ENCODE data around the gene DCBLD1.

Gene DCBLD1

DNA sequence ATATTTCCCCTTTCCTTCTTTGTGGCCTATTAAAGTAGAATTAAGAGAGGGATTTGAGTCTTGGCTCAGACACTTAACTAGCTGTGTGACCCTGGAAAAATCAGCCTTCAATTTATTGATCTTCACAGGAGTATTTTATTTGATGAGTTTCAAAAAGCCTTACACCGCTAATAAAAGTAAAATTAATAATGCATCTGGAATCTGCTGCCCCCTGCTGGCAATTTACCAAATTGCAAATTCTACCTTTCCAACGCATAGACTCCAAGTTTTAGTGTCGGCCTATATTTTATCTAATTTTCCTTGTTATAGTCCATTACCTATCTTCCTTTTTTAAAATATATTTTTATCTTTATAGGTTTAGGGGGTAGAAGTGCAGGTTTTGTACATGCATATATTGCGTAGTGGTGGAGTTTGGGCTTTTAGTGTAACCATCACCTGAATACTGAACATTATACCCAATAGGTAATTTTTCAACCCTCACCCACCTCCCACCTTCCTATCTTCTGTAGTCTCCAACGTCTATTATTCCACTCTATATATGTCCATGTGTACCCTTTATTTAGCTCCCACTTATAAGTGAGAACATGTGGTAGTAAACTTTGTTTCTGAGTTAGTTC lies 73.5 kb downstream of the DCBLD1 start:
- DNase-seq (ENCODE audit: low read depth, low spot score) = no peak

DNA sequence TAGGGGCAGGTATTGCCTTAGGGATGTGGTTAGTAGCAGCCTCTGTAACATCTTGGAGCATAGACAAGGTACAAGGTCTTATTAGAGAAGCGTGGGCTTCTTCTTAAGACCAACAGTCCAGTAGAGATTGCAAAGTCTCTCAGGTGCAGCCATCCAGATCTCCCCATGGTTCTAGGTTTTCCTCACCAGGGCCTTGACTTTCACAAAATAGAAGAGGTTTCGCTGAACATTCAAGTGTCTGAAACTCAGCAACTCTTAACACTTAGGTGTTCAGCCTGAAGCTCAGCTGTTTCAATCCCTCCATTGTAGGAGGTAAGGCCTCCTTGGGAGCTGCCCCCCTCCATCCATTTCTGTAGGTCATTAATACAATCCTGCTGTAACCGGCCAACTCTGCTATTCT lies 75.5 kb downstream of the DCBLD1 start:
- DNase-seq (ENCODE audit: low read depth, low spot score) = no peak

DNA sequence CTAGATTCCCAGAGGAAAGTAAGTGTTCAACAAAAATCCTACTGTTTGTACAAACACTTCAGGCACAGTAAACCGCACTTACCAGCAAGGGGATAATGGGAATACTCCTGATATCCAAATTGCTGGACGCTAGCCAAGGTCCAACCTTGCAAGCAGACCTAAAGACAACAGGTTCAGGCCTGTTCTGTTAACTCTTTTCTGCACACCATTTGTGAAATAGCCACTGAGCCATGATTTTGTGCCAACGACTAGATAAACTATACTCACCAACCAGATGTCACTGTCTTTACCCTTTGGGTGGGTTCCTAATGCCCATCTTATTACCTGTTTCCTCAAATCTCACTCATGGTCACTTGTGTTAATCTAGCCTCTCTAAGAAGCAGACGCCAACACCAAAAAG lies 76.3 kb downstream of the DCBLD1 start:
- DNase-seq (ENCODE audit: low read depth, low spot score) = no peak

DNA sequence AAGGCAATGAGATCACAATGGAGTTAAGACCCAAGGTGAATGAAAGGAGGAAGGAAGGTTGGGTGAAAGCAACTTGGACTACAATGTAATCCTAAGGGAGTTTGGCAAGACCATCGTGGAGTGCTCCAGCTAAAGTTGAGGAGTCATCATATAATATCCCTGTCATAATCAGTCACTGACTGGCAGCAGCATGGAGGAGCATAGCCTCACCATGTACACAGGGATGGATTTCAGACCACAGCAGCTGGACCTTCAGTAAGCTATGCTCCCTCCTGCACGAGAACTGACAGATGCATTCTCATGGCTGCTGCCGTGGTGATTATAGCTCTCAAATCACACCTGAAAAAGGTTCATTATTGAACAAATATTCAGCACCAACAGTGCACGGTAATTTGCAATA lies 76.8 kb downstream of the DCBLD1 start:
- DNase-seq (ENCODE audit: low read depth, low spot score) = no peak

DNA sequence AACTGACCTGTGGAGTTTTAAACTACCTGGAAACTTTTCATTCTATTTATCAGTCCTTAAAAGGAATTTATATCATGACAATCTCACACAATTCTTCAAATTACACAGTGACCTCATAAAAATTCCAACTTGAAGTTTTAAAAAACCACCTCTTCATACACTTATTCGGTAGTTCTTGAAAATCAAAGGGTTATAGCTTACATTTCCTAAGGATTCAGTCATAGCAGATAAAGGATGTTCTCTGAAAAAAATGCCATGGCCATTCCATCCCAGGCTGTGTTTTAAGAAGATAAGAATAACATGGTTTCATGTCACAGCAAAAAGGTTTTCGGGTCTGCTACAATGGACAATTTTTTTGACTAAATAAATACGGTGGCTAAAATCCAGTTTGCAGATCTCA lies 78.7 kb downstream of the DCBLD1 start:
- no peak for DNase-seq (ENCODE audit: low read depth, low spot score)

DNA sequence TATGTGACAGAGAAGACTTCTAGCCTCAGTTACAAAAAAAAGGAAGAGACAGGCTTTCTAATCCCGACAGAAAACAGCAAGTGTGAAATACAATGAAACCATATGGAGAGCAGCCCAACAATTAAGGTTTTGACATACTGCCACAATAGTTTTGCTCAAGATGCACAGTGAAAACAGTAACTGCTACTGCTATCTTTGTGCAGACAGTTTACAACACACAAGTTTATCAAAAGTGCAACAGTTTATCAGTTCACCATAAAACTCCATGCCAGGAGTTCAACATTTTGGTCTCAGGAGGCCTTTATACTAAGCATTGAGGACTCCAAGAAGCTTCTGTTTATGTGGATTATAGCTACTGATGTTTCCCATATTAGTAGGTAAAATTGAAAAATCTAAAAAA lies 82.2 kb downstream of the DCBLD1 start:
- DNase-seq (ENCODE audit: low read depth, low spot score) = no peak

DNA sequence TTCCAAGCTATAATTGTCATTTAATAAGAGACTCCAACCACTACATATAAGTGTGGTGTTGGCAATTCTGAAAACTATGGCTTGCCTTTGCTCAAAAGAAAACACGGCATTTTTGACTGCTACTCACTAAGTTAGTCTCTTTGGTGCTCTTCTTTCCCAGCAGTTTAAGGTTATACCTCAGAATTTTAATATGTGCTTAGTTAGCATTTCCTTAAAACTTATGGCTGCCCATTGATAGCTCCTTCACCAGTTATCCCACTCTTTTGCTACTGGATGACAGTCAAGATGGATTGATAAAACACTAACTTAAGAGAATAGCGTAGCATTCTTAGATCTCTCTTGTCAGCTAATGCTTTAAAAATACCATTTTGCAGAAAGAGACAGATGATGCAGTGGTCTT lies 85.8 kb downstream of the DCBLD1 start:
- no peak for DNase-seq (ENCODE audit: low read depth, low spot score)

DNA sequence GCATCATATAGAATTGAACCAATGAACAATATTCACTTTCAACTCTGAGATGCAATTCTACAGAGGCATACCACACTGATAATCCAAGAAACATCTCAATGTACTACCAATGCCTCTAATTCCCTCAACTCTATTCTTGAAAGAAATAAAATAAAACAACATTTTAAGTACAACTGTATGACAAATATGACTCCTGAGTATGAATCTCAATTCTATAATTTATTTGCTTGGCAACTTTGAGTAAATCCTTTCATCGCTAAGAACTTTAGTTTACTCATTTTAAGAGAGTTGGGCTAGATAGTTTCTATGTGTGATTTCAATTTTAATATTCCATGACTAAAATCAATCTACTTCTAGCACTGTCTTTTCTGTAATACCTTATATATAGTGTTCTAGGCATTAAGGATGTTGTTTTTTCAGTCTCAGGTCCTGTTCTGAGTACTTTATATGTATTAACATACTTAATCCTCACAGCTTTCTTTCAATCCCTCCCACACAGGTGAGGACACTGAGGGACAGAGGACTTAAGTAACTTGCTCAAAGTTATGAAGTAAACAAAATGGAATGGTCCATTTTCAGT lies 86.4 kb downstream of the DCBLD1 start:
- DNase-seq (ENCODE audit: low read depth, low spot score) = no peak

DNA sequence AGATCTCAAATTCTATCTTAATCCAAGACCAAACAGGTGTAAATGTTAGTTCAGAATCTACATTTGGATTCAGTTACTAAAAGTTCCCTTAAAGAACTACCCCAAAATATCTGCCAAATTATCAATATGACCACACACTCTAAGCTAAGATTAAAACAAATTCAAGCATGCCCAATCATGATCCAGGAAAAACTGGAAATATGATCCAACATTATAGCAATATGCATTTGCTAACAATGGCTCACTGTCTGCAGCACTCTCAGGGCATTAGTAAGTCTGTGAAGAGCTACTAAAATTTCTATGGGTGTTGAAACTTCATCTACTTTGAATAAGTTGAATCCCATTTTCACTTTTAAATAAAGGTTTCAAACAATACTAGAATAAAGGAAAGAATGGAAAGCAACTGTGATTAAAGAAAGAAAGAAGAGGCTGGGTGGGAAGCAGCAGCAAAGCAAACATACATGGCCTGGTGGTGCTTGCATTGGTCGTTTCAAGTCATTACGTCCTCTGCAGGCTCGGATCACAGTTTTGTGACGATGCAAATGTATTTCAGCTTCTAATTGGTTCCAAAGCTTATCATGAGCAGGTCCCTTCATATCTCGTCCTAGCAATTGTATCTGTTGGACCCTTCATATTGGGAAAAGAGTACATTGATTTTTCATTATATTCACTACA lies 90.7 kb downstream of the DCBLD1 start:
- DNase-seq (ENCODE audit: low read depth, low spot score) = no peak

DNA sequence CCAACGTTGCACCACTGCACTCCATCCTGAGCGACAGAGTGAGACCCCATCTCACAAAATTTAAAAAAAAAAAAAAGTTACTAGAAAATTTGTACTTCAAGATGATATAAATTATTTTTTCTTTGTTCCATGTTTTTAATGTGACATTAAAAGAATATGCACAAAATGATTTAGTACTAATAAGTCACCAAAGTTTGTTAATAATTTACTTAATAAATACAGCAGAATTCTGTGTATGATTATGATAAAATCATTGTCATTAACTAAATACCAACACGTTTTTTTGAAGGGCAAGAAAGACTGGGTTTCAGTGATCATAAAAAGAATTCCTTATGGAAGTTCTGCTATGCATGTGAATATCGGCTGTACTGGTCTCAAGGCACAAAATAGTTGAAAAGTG lies 91.7 kb downstream of the DCBLD1 start:
- DNase-seq (ENCODE audit: low read depth, low spot score) = no peak

DNA sequence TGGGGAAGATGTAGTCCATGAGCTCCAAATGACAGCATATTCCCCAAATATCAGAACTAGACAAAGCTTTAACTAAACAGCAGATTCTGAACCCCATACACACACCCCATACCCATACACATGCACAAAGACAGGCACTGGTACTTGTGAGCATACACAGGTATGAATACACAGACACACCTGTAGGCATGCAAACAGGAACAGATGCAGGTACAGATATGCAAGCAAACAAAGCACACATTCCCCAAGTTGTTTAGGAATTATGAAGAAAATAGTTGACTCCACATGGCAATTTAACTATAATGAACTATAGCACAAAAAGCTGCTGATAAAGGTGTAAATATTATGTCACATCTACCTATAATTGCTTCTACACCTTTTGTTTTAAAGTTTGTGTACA lies 103.2 kb downstream of the DCBLD1 start:
- no peak for DNase-seq (ENCODE audit: low read depth, low spot score)

DNA sequence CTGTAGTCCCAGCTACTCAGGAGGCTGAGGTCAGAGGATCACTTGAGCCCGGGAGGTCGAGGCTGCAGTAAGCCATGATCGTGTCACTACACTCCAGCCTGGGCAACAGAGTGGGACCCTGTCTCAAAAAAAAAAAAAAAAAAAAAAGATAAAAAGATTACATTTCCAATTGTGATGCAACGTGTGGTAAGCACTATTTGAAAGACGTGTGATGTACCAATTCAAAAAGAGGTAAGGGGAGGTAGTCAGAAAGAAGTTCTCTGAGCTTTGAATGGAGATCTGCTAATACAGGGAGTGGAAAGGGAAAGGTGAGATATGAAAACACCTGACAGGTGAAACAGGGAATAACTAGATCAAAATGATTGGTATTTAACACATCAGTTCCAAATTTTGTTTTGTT lies 108.0 kb downstream of the DCBLD1 start:
- no peak for DNase-seq (ENCODE audit: low read depth, low spot score)

DNA sequence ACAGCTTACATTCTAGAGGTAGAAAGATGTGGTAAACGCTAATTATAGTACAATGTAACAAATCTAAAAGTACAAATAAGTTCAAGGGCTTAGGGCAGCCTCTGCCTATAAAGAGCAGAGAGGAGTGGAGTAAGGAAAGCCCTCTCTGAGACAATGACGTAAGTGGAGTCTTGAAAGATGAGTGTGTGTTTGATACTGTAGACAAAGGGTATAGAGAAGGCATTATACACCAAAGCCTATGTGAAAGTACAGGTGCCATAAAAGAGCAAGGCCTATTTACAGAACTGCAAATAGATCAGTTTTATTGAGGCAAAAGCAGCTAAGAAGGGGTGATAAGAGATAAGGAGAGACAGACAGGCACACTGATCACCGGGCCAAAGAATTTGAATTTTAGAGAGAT lies 108.9 kb downstream of the DCBLD1 start:
- no peak for DNase-seq (ENCODE audit: low read depth, low spot score)

DNA sequence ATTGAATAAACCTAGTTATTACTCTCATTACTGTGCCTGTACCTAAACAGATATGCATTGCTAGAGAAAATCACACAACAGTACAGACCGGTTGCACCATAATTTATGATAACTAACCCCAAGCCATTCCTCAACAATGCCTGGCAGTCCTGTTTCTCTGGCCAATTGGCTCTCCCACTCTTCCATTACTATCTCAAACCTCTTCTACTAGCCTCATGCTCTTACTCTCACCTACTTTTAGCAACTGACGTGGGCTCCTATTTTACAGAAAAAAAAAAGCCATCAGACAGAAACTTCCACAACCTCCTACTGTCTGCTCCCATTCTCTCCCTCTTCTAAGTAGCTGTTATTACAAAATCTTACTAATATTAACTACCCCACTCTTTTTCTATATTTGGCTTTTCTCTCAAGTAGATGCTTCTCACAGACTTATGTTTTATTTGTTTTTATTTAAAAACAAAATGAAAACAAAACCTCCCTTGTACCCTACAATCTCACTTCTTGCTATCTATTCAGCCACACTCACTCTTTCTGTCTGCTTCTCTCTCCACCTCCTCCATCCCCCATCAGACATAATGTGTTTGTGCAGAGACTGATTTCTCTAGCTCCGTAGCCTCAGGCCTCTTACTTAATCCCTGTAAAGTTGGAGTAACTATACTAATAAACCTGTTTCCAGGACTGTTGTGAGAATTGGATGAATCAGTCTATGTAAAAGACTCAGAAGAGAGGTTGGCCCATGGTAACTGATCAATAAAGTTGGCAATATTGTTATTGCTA lies 110.7 kb downstream of the DCBLD1 start:
- no peak for DNase-seq (ENCODE audit: low read depth, low spot score)

DNA sequence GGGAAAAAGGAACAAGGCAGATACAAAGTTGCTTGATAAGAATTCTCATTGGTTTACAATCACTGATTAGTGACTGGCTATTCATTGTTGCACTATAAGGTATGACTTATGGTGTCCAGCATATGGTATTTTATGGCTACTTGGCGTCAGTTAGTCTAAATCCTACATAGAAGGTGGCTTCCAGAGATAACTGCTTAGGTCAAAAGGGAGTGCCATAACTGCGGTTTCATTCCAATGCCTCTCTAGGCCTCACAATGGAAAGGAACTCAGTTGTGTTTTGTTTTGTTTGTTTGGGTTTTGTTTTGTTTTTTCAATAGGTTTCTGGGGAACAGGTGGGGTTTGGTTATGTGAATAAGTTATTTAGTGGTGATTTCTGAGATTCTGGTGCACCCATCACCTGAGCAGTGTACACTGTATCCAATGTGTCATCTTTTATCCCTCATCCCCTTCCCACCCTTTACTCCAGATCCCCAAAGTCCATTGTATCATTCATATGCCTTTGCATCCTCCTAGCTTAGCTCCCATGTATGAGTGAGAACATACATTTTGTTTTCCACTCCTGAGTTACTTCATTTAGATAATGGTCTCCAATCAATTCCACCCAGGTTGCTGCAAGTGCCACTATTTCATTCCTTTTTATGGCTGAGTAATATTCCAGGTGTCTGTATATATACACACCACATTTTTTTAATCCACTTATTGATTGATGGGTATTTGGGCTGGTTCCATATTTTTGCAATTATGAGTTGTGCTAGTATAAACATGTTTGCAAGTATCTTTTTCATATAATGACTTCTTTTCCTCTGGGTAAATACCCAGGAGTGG lies 112.8 kb downstream of the DCBLD1 start:
- no peak for DNase-seq (ENCODE audit: low read depth, low spot score)

DNA sequence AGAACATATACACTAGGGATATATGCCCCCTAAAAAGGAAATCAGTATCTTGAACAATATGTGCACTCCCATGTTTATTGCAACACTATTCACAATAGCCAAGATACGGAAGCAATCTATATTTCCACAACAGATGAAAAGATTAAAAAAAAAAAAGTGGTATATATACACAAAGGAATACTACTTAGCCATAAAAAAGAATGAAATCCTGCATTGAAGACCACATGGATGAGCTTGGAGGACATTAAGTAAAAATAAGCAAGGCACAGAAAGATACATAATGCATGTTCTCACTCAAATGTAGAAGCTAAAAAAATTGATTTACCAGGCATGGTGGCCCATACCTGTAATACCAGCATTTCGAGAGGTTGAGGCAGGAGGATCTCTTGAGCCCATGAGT lies 115.3 kb downstream of the DCBLD1 start:
- no peak for DNase-seq (ENCODE audit: low read depth, low spot score)

All from smooth muscle cell of the brain vasculature (primary cell).